GM19328 (cell line): ENCODE data around the gene EHD4.

Experiments
- ATAC-seq: cut with Tn5 transposase; IDR thresholded peaks from one replicate; pipeline ENCODE4 v1.9.1; 2021; ENCODE audit warnings: mild to moderate bottlenecking, moderate library complexity; ENCODE audit not compliant: unreplicated experiment

The EHD4 gene

DNA sequence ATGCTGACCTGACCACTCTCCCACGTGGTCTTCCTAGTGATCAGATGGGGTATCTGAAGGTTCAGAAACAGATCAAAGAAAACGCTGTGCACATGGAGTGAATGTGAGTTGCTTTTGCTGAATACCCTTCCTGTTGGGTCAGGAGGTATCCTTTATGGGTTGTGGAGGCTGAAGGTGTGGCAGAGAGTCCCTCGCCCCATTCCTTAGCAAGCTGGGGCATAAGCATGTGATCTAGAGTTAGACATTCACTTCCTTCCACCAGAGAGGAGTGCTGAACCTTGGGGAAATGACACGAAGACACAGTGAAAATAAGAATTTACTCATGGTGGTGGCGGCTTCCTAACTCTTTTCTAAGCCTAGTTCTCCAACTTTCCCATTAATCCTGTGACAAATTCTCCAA is 50.7 kb downstream of the EHD4 start:
- ATAC-seq: no peak

DNA sequence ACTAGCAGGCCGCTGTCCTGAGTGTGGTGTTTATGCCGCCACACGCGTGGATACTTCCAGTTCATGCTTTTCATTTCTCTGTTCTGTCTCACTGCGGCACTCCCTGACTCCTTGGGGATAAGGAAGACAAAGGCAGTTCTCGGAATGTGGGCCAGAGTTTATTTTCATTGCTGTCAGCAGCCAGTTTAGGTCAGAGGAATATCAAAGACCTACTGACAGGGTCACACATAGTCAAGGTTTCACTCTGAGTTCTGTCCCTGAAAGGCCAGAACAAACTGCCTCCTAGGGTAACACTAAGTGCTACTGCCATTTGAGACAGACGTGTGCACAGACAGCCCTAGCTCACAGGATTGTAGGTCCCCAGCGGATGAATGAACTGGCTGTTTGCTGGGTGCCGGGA is 51.2 kb downstream of the EHD4 start:
- ATAC-seq: no peak

DNA sequence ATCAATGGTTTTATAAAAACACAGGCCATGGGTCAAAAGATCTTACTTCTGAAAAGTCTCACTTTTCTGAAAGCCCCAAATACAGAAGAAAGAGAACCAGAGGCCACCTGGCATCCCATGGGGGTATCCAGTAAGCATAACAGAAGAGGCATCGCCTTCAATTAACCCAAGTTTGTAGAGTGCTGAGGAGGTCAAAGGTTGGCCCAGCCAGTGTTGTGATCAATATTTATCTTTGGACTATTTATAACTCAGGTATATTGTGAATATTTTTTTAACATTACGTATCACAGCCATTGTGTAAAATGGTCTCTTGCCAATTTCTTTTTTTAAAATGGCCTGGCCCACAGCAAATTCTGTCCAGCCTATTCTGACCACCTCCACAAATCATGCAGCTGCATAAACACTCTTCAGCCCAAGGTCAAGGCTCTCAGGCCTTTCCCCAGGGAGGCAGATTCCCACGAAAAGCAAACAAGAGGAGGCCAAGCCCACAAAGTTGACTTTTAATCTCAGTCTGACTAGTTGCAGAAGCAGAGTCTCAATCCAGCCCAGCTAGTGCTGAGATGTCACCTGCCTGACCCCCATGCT is 52.3 kb downstream of the EHD4 start:
- no peak for ATAC-seq

- ATAC-seq: no peak
Measured at GRCh38 chr15:41919201-41919820, 53.0 kb downstream of the EHD4 start.

GRCh38 chr15:41918506-41919126 is 53.7 kb downstream of the EHD4 start:
- ATAC-seq: no peak

DNA sequence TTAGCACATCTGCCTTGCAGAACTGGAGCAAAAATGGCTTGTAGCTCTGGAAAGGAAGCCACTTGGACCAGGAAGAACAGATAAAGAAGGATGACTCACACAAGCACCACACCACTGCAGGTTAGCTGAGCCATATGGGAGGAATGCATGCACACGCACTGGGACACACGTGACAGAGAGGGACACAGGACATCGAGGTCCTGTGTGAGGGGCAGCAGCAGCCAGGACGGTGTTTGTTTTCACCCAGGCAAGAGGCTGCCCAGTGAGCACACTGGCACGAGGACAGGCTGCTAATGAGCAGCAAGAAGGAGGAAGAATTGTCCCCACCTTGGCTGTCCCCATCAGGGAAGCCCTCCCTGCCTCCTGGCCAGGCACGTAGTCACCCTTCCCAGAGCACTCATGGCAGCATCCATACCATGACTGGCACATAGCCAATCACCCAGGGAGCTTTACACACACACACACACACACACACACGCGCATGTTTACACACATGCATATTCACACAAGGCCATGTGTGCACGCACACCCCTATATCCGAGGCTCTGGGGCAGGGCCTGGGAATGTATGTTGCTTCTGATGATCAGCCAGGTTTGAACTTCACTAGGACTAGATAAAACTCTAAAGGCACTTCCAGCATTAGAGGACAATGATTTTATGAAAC is 54.5 kb downstream of the EHD4 start:
- no peak for ATAC-seq

GRCh38 chr15:41915255-41915994 is 56.9 kb downstream of the EHD4 start:
- no peak for ATAC-seq

DNA sequence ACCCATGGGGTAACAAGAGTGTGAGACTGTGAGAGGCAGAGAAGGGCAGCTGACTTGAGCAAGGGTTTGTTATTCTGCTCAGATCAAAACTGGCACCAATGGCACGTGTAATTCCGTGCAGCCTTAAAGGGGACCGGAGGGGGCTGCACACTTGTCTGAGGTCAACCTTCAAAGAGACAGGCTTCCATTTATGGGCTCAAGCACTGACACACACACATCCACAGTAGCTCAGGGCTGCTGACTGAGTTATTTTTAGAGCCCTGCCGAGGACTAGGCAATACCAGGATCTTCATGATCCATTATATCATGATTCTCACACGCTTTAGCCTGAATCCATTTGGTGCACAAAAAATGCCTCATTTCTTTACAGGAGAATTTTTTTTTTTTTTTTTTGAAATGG is 57.9 kb downstream of the EHD4 start:
- ATAC-seq: no peak

DNA sequence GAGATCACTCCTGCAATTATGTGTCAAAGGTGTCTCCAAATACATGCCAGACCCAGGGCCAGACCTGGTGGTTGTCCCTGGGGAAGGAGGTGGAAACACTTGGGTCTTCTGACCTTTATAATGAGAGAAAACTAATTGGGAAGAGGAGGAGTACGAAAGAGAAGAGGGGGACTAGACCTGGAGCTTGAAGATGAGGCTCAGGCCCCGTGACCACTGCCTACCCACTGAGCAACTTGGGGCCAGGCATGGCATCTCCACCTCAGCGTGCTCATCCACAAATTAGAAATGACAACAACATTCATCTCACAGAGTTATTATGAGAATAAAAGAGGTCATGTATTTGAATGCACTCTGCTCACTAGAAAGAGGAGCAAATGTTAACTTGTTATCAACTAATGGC is 59.1 kb downstream of the EHD4 start:
- no peak for ATAC-seq

- ATAC-seq: no peak
Measured at GRCh38 chr15:41911691-41912345, 60.5 kb downstream of the EHD4 start.

DNA sequence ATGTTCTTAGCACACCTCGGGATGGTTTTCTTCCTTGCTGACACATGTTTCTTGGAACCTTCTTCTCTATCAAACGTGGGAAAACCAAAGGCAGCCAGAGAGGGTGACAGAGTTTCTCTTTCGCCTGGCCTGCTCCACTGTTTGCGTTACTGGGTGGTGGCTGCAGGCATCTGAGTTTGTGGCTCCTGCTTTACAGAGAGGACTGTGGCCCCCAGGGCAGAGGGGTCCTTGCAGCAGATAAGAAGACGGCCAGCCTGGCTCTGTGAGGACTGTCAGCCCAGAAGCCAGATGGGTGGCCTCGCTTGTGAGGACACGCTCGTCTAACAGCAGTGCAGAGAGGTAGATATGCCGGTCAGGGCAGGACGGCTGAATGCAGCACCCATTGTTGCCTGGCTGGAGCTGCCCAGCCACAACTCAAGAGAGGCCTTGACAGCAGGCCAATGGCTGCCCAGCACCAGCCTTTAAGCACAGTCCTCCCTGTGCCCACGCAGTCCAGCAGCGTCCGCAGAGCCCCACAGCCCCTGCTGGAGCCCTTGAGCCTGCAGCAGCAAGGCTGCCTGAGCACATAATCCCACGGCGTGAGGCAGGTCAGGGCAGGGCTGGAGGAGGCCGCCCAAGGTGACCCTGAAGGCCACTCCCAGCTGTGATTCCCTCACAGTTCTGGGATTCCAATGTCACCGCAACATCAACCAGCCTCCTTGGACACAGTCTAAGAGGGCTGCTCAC is 63.5 kb downstream of the EHD4 start:
- no peak for ATAC-seq

GRCh38 chr15:41907141-41907540 is 65.2 kb downstream of the EHD4 start:
- ATAC-seq: no peak

DNA sequence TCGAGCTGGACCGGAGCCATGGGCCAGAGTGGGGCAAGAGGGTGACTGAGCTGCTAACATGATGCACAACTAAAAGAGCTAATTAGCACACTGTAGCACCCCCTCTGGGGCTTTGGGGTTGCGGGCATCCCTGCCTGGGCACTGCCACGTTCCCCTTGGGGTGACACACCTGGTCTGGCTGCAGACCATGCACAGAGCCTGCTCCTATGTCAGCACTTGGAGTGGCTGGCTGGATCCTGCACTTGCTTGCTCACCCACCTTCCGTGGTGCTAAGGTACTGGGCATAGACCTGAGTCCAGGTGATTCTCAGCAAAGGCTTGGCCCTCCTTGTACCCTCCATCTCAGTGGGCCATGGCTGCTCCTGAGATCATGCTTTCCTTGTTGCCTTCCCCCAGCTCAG is 65.7 kb downstream of the EHD4 start:
- no peak for ATAC-seq

GRCh38 chr15:41905036-41905793 is 67.1 kb downstream of the EHD4 start:
- ATAC-seq: no peak

GRCh38 chr15:41904541-41905005 is 67.8 kb downstream of the EHD4 start:
- ATAC-seq: no peak

DNA sequence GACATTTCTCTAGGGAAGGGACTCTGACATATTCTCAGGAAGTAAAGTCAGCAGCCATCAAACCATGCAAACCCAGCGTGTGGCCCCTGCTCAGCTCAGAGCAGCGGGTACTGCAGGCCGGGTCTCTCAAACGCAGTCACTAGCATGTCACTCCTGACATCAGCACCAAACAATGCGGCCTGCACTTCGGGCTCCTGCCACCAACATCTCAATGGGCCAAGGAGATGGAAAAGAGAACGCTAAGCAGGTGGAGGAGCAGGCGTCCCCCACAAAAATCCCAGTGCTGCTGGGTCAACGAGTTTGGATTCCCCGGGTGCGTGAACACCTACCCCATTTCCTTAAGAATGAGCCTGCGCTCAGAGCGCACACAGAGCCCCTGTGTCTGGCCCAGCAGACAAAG is 68.6 kb downstream of the EHD4 start:
- no peak for ATAC-seq

GRCh38 chr15:41901431-41901830 is 70.9 kb downstream of the EHD4 start:
- ATAC-seq: no peak

DNA sequence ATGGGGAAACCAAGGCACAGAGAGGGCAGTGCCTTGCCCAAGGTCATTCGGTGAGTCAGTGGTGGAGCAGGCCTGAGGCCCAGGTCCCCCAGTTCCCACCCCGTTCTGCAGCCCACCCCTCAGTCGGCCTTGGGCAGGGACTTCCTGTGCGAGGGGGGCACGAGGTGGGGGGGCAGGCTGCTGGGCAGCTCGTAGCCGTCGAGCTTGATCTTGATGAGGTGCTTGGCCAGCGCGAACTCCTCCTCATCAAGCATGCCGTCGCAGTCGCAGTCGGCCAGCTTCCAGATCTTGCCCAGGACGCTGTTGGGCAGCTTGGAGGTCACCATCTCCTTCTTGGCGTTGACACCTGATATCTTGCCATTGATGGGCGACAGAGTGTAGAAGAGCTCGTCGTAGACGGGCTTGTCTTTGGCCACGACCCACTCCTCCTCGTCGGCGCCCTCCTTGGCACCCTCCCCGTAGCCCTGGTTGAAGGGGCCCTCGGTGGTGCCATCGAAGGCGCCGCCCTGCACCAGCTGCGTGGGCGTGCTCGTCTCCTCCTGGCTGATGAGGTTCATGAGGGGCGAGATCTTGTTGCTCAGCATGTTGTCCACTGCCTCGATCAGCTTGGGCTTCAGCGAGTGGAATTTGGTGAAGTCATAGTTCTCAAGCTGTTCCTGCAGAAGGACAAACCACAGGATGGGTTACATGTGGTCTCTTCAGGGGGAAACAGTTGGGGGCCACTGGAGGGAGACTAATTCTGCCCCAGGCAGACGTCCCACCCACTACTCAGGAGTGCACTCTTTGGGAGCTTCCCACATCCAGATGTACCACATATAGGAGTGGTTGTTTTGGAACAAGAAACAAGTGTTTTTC is 71.6 kb downstream of the EHD4 start:
- no peak for ATAC-seq
